Muscle layer of colon (tissue), 2 donors: ENCODE results near the gene HOMER2.

Source experiments
- H3K27ac ChIP-seq: one replicate; pipeline ENCODE4 v1.7.0; 2013; ENCODE audit warnings: low read depth, mild to moderate bottlenecking, low read length, moderate library complexity
- H3K27me3 ChIP-seq, 2 donors: one replicate each; pipeline ENCODE4 v1.7.0; 2013; ENCODE audit warnings: low read length in 2 of 2, mild to moderate bottlenecking in 2 of 2; ENCODE audit not compliant: insufficient read depth in 2 of 2, control insufficient read depth in 1 of 2
- H3K36me3 ChIP-seq: one replicate; pipeline ENCODE4 v1.7.0; 2013; ENCODE audit warnings: mild to moderate bottlenecking, low read length; ENCODE audit not compliant: insufficient read depth
- H3K4me1 ChIP-seq: one replicate; pipeline ENCODE4 v1.7.0; 2013; ENCODE audit warnings: mild to moderate bottlenecking, low read length; ENCODE audit not compliant: insufficient read depth
- H3K4me3 ChIP-seq, 2 donors: one replicate each; pipeline ENCODE4 v1.7.0; 2013; ENCODE audit warnings: low read length in 2 of 2, low read depth in 1 of 2, mild to moderate bottlenecking in 1 of 2, moderate library complexity in 1 of 2
- H3K9ac ChIP-seq: one replicate; pipeline ENCODE4 v1.7.0; 2013; ENCODE audit warnings: low read length
- H3K9me3 ChIP-seq: one replicate; pipeline ENCODE4 v1.7.0; 2013; ENCODE audit warnings: mild to moderate bottlenecking, low read length
- donor health status: abdominal sarcoma.
- donor health status: Adenocarcinoma of cecum.

Gene HOMER2

DNA sequence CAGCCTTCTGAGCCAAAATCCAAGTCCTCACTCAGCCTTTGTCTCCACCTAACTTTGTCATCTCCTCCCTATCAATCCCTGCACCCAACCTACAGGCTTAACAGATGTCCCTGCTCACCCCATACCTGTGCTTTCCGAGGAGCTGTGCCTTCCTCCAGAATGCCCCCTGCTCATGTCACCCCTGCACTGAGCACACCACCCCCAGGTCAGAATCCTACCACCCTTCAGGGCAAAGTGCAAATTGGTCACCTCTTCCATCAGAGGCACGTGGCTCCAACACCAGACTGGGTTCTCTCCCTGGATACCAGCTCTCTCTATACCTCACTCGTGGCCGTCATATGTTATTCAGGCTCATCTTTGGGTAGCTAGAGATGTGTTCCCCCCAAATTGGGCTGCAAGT, 29.8 kb downstream of the HOMER2 start:
- Histone ChIP-seq H3K36me3 (no peaks in the 10 kb centered on the region), H3K9ac (no peak overlapping the region), H3K4me1 (no peaks in the 10 kb centered on the region), H3K4me3 (no peak overlapping the region), H3K9me3 (no peaks in the 10 kb centered on the region), H3K27ac (no peak overlapping the region), H3K27me3 (no peaks in the 10 kb centered on the region)

DNA sequence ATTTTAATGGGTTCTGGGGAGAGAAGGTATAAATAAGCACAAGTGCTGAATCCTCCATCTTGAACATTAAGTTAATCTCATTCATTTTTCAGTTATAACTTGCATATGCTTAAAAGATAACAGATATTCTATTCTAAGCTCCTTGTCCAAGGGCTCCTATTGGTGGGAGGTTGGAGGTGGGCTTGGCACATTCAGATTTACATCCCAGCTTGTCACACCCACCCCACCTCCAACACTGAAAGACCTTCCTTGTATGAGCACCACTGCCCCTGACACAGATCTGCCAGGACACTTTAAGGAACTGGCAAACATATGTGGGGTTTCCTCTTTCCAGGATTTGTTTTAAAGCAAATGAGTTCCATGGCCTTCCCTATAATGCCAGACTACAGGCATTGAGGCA, 30.6 kb downstream of the HOMER2 start:
- Histone ChIP-seq H3K4me3 (no peak overlapping the region), H3K9ac (no peak overlapping the region), H3K36me3 (no peaks in the 10 kb centered on the region), H3K27me3 (no peaks in the 10 kb centered on the region), H3K27ac (no peak overlapping the region), H3K9me3 (no peaks in the 10 kb centered on the region), H3K4me1 (no peaks in the 10 kb centered on the region)

DNA sequence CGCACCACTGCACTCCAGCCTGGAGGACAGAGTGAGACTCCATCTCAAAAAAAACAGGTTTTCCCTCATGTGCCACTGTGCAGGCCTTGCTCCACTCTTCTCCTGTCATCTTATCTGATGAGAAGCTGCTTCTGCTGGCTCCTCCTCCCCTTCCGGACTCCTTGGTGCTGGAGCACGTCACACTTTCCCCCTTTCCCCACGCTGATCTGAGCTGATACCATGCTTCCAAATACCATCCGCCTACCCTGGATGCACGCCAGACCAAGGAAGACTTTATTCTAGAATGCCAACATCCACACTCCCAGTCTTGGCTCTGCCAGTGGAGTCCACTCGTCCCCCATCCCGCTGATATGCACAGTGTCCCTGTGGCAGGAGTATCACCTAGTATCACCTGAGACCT, 31.3 kb downstream of the HOMER2 start:
- Histone ChIP-seq H3K27ac (no peak overlapping the region), H3K9me3 (no peaks in the 10 kb centered on the region), H3K4me3 (no peak overlapping the region), H3K36me3 (no peaks in the 10 kb centered on the region), H3K9ac (no peak overlapping the region), H3K4me1 (no peaks in the 10 kb centered on the region), H3K27me3 (no peaks in the 10 kb centered on the region)

GRCh38 chr15:82919231-82919886, 33.2 kb downstream of the HOMER2 start:
- H3K27me3 ChIP-seq: no peaks in the 10 kb centered on the region
- no peak overlapping the region for H3K27ac ChIP-seq
- no peak overlapping the region for H3K4me3 ChIP-seq
- H3K4me1 ChIP-seq: no peaks in the 10 kb centered on the region
- no peak overlapping the region for H3K9ac ChIP-seq
- H3K9me3 ChIP-seq: no peaks in the 10 kb centered on the region
- H3K36me3 ChIP-seq: no peaks in the 10 kb centered on the region

GRCh38 chr15:82918607-82919230, 33.8 kb downstream of the HOMER2 start:
- no peaks in the 10 kb centered on the region for H3K27me3 ChIP-seq
- H3K4me1 ChIP-seq: no peaks in the 10 kb centered on the region
- no peak overlapping the region for H3K4me3 ChIP-seq
- H3K36me3 ChIP-seq: no peaks in the 10 kb centered on the region
- no peaks in the 10 kb centered on the region for H3K9me3 ChIP-seq
- no peak overlapping the region for H3K27ac ChIP-seq
- H3K9ac ChIP-seq: no peak overlapping the region

GRCh38 chr15:82918162-82918561, 34.4 kb downstream of the HOMER2 start:
- Histone ChIP-seq H3K27ac (no peak overlapping the region), H3K36me3 (no peaks in the 10 kb centered on the region), H3K27me3 (no peaks in the 10 kb centered on the region), H3K9ac (no peak overlapping the region), H3K9me3 (no peaks in the 10 kb centered on the region), H3K4me3 (no peak overlapping the region), H3K4me1 (no peaks in the 10 kb centered on the region)

DNA sequence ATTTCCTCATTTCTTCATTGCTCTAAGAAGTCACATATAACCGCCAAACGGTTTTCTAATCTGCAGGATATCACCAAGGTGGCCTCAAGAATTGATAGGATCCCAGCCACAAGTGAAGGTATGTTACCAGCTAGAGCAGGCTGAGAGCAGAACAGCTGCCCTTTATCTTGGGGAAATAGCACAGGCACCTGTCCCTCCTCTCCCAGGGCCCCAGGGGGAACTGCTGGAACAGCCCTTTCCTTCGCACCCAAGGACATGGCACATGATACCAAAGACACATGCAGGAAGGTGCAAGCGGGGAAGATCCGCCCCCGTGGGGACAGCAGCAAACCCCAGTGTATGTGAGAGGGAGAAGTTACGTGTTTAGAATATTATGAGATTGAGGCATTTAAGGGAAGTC, 35.3 kb downstream of the HOMER2 start:
- Histone ChIP-seq H3K27me3 (no peaks in the 10 kb centered on the region), H3K9ac (no peak overlapping the region), H3K4me1 (no peaks in the 10 kb centered on the region), H3K36me3 (no peaks in the 10 kb centered on the region), H3K27ac (no peak overlapping the region), H3K9me3 (no peaks in the 10 kb centered on the region), H3K4me3 (no peak overlapping the region)

- no peak overlapping the region for H3K4me3 ChIP-seq
- no peaks in the 10 kb centered on the region for H3K36me3 ChIP-seq
- H3K27me3 ChIP-seq: no peaks in the 10 kb centered on the region
- no peaks in the 10 kb centered on the region for H3K9me3 ChIP-seq
- no peak overlapping the region for H3K9ac ChIP-seq
- no peaks in the 10 kb centered on the region for H3K4me1 ChIP-seq
- H3K27ac ChIP-seq: no peak overlapping the region
These were observed 36.2 kb downstream of the HOMER2 start for GRCh38 chr15:82916161-82916952.

- H3K9ac ChIP-seq: no peak overlapping the region
- H3K27ac ChIP-seq: no peak overlapping the region
- H3K36me3 ChIP-seq: no peaks in the 10 kb centered on the region
- no peaks in the 10 kb centered on the region for H3K4me1 ChIP-seq
- H3K9me3 ChIP-seq: no peaks in the 10 kb centered on the region
- no peak overlapping the region for H3K4me3 ChIP-seq
- H3K27me3 ChIP-seq: no peaks in the 10 kb centered on the region
These were observed 38.1 kb downstream of the HOMER2 start for GRCh38 chr15:82914396-82914795.

GRCh38 chr15:82911458-82911857, 41.1 kb downstream of the HOMER2 start:
- H3K27me3 ChIP-seq: no peaks in the 10 kb centered on the region
- no peaks in the 10 kb centered on the region for H3K4me1 ChIP-seq
- no peaks in the 10 kb centered on the region for H3K9me3 ChIP-seq
- no peak overlapping the region for H3K27ac ChIP-seq
- H3K36me3 ChIP-seq: no peaks in the 10 kb centered on the region
- H3K4me3 ChIP-seq: no peak overlapping the region
- H3K9ac ChIP-seq: no peak overlapping the region

DNA sequence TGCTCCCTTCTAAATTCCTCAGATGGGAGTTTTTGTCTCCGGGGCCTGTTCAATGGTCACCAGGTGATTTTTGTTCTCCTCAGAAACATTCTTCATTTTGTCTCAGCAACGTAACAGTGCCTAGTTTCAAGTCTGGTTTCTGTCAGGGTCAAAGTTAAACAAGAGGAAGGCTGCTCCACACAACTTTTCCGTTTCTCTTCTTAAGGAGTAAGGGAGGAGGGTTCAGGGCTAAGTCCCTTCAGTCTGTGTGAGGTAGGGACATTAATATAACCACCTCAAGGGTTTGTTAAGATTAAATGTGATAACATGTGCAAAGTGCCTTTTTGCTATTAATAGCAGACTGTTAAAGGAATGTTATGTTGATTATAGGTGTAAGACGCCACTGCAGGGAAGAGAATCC, 41.8 kb downstream of the HOMER2 start:
- H3K27me3 ChIP-seq: no peaks in the 10 kb centered on the region
- H3K9ac ChIP-seq: no peak overlapping the region
- H3K4me1 ChIP-seq: no peaks in the 10 kb centered on the region
- no peaks in the 10 kb centered on the region for H3K36me3 ChIP-seq
- no peak overlapping the region for H3K27ac ChIP-seq
- H3K9me3 ChIP-seq: no peaks in the 10 kb centered on the region
- H3K4me3 ChIP-seq: no peak overlapping the region
